HEK293T (cell line): ENCODE measurements around the gene KRTAP10-10.
"Not testable (repeated sequence)": the region's sequence is repeated elsewhere in the genome, so short reads cannot be mapped to it uniquely, and the experiment has no call there.

ENCODE experiments used
- CTCF ChIA-PET: fragments of 350-600 bp; formaldehyde crosslinking; extraction: SDS; loops from one replicate; lab custom pipeline; 2021; ENCODE audit warnings: antibody characterized with exemption, inconsistent platforms; lab: Yijun Ruan, JAX
- POLR2A ChIA-PET: fragments of 350-600 bp; formaldehyde crosslinking; extraction: SDS; loops from one replicate; lab custom pipeline; 2020; ENCODE audit warnings: antibody characterized with exemption, inconsistent platforms; lab: Yijun Ruan, JAX
- DNase-seq: peaks from one replicate; pipeline ENCODE4 v3.0.0; 2012; ENCODE audit warnings: mixed read lengths; ENCODE audit errors: extremely low spot score
- ARNT ChIP-seq: fragments of 450-650 bp; IDR thresholded peaks from 2 replicates; pipeline ENCODE4 v1.6.1; 2017; ENCODE audit warnings: mild to moderate bottlenecking
- BHLHE40 ChIP-seq: fragments of 450-650 bp; IDR thresholded peaks from 2 replicates; pipeline ENCODE4 v1.6.1; 2016; ENCODE audit warnings: mild to moderate bottlenecking, moderate library complexity, borderline replicate concordance
- CTBP1 ChIP-seq: fragments of 450-650 bp; IDR thresholded peaks from 2 replicates; pipeline ENCODE4 v1.6.1; 2016; ENCODE audit warnings: borderline replicate concordance
- ELF4 ChIP-seq: fragments of 450-650 bp; IDR thresholded peaks from 2 replicates; pipeline ENCODE4 v1.6.1; 2017; ENCODE audit warnings: antibody characterized with exemption
- FOXA1 ChIP-seq: fragments of 450-650 bp; IDR thresholded peaks from 2 replicates; pipeline ENCODE4 v1.6.1; 2016; ENCODE audit warnings: mild to moderate bottlenecking
- FOXK2 ChIP-seq: fragments of 450-650 bp; IDR thresholded peaks from 2 replicates; pipeline ENCODE4 v1.6.1; 2016; ENCODE audit warnings: mild to moderate bottlenecking
- FOXM1 ChIP-seq: fragments of 450-650 bp; IDR thresholded peaks from 2 replicates; pipeline ENCODE4 v1.6.1; 2017; ENCODE audit warnings: mild to moderate bottlenecking, borderline replicate concordance
- HDGF ChIP-seq: fragments of 450-650 bp; IDR thresholded peaks from 2 replicates; pipeline ENCODE4 v1.6.1; 2017; ENCODE audit warnings: antibody characterized with exemption, borderline replicate concordance
- L3MBTL2 ChIP-seq: fragments of 450-650 bp; conservative IDR thresholded peaks from 2 replicates; pipeline ENCODE4 v1.6.1; 2016; ENCODE audit warnings: mild to moderate bottlenecking
- LEF1 ChIP-seq: fragments of 450-650 bp; IDR thresholded peaks from 2 replicates; pipeline ENCODE4 v1.6.1; 2017; ENCODE audit warnings: mild to moderate bottlenecking, borderline replicate concordance
- NFRKB ChIP-seq: fragments of 450-650 bp; IDR thresholded peaks from 2 replicates; pipeline ENCODE4 v1.6.1; 2016; ENCODE audit warnings: mild to moderate bottlenecking, moderate library complexity
- PKNOX1 ChIP-seq: fragments of 450-650 bp; IDR thresholded peaks from 2 replicates; pipeline ENCODE4 v1.6.1; 2016
- SP1 ChIP-seq: fragments of 450-650 bp; IDR thresholded peaks from 2 replicates; pipeline ENCODE4 v1.6.1; 2017
- SUZ12 ChIP-seq: fragments of 450-650 bp; IDR thresholded peaks from 2 replicates; pipeline ENCODE4 v1.6.1; 2016; ENCODE audit warnings: mild to moderate bottlenecking
- TARDBP ChIP-seq: fragments of 450-650 bp; IDR thresholded peaks from 2 replicates; pipeline ENCODE4 v1.6.1; 2016
- ZNF384 ChIP-seq: fragments of 450-650 bp; IDR thresholded peaks from 2 replicates; pipeline ENCODE4 v1.6.1; 2016

Gene KRTAP10-10

DNA sequence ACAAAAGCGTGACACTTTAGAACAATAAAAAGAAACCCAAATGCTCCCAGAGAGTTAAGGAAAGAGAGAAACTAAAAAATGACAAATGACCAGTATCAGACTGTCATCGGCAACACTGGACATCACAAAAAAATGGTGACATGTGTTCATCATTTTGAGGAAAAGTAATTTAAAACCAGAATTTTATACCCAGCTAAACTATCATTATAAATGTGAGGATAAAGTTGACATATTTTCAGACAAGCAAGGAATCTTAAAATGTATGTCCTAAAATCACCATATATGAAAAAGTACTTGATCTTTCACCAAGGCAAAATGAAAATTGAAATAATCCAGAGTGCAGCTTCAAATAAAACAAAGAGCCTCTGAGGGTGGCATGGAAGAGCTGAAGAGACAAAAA lies 7.7 kb downstream of the KRTAP10-10 start:
- DNase-seq: no peak
- POLR2A ChIA-PET: no interaction called here
- CTCF ChIA-PET: no interaction called here
- TF ChIP-seq SP1 (no peak), ZNF384 (no peak), LEF1 (no peak), FOXM1 (no peak), L3MBTL2 (no peak), SUZ12 (no peak), FOXA1 (no peak), BHLHE40 (no peak), TARDBP (no peak), ARNT (no peak), PKNOX1 (no peak), ELF4 (no peak), NFRKB (no peak), FOXK2 (no peak), CTBP1 (no peak), HDGF (no peak)

- DNase-seq, POLR2A ChIA-PET, CTCF ChIA-PET: not testable (repeated sequence)
Observed at GRCh38 chr21:44646366-44647221, 9.4 kb downstream of the KRTAP10-10 start, which contains the start of gene KRTAP10-11. Gene KRTAP10-11 (plus strand): TSS chr21:44646414. CDS start chr21:44646459, 45 bp downstream.

DNA sequence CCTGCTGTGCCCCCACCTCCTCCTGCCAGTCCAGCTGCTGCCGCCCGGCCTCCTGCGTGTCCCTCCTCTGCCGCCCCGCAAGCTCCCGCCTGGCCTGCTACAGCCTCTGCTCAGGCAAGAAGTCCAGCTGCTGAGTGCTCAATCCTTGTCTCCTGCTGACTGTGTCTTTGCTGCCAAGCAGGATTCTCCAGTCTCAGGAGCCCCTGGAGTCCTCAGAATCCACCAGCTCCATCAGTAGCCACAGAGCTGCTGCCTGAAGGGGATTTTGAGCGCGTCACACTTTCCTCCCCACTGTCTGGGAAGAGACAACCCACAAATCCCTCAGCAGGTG lies 10.0 kb downstream of the KRTAP10-10 start:
- ChIA-PET POLR2A (no interaction called here), CTCF (no interaction called here)
- no peak for DNase-seq
- TF ChIP-seq FOXA1 (no peak), FOXM1 (no peak), FOXK2 (no peak), TARDBP (no peak), L3MBTL2 (no peak), NFRKB (no peak), ELF4 (no peak), SUZ12 (no peak), LEF1 (no peak), SP1 (no peak), CTBP1 (no peak), BHLHE40 (no peak), ZNF384 (no peak), PKNOX1 (no peak), HDGF (no peak)

DNA sequence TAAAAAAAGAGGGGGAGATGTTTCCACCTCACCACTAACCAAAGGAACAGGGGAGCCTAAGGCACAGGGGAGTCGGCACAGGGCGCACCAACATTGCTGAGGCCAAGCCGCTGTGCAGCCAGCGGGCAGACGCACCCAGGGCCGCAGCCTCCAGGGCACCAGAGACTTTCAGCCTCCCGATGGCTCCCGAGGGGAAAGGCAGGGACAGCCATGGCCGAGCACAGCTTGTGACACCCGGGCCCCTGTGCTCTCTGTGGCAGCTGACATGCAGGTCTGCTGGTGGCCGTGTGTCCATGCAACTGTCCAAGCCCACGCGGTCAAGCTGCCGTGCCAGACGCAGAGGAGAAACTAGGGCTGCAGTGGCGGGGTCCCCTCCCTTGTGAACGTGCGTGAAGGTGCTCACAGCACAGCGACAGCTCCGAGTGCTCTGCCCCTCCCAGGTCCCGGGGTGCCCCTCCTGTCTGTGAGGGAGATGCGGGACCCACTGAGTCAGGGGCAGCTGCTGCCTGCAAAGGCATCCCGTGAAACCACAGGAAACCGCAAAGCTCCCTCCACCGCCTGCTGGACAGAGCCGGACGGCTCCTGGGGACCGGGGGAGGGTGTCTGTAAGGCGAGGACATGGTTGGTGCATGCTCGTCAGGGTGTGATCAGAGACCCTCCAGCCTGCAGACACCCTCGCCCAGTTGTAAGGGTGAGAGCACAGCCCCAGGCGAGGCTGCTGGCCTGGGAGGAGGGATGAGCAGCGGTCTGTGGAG lies 11.6 kb downstream of the KRTAP10-10 start:
- ChIA-PET POLR2A (no interaction called here), CTCF (no interaction called here)
- TF ChIP-seq L3MBTL2: no peak
- TF ChIP-seq ELF4: no peak
- TF ChIP-seq CTBP1: no peak
- TF ChIP-seq ZNF384: no peak
- no peak for TF ChIP-seq FOXA1
- no peak for TF ChIP-seq NFRKB
- no peak for TF ChIP-seq SUZ12
- no peak for TF ChIP-seq SP1
- no peak for TF ChIP-seq HDGF

DNA sequence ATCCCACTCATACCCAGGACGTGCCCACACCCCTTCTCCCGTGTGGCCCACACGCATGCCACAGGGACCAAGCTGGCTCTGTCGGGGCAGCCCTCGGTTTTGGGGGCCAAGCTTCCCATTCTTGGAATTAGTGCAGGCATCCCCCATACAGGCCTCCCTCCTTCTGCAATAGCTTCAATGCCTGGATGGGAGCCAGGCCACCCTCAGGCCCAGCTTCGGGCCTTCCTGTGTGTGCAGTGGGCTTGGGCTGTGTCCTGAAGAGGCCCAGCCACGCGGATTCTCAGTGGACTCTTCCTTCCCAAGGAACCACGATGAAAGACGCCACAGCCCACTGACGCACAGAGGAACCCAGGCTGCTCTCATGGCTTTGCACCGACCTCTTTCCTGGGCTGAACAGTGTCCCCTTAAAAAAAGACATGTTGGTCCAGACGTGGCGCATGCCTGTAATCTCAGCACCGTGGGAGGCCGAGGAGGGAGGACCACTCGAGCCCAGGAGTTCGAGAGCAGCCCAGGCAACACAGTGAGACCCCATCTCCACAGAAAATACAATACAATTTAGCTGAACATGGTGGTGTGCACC lies 12.5 kb downstream of the KRTAP10-10 start:
- no peak for DNase-seq
- TF ChIP-seq CTBP1 (no peak), ZNF384 (no peak), NFRKB (no peak), ARNT (no peak), SUZ12 (no peak), TARDBP (no peak), PKNOX1 (no peak)
- ChIA-PET CTCF (no interaction called here), POLR2A (no interaction called here)

More for the DNA sequence above, 11.6 kb downstream of the KRTAP10-10 start:
- DNase-seq: no peak
